Astrocyte of the cerebellum (primary cell): Measurements from ENCODE around the gene TCF7L2.

ENCODE experiments used
- DNase-seq: peaks from one replicate; pipeline ENCODE4 v3.0.0-alpha.2; 2011; ENCODE audit warnings: low read depth
- H3K4me3 ChIP-seq: 2 replicates; pipeline ENCODE4 v1.5.1; 2011; ENCODE audit warnings: mild to moderate bottlenecking, low read depth, low read length, moderate library complexity
- in situ Hi-C: cut with HindIII; loops from 2 replicates; pipeline ENCODE4 v1.10.0; 2017; ENCODE audit warnings: low sequenced_read_pairs
- TF ChIP-seq, protein P1 (sequence below): IDR thresholded peaks from 2 replicates; pipeline ENCODE4 v1.5.1; 2012; ENCODE audit warnings: low read length, low read depth, moderate library complexity, mild to moderate bottlenecking; ENCODE audit errors: missing control alignments

The TCF7L2 gene

GRCh38 chr10:112980937-112981336 lies 30.9 kb downstream of the TCF7L2 start:
- DNase-seq = no peak
- TF ChIP-seq, protein P1, sequence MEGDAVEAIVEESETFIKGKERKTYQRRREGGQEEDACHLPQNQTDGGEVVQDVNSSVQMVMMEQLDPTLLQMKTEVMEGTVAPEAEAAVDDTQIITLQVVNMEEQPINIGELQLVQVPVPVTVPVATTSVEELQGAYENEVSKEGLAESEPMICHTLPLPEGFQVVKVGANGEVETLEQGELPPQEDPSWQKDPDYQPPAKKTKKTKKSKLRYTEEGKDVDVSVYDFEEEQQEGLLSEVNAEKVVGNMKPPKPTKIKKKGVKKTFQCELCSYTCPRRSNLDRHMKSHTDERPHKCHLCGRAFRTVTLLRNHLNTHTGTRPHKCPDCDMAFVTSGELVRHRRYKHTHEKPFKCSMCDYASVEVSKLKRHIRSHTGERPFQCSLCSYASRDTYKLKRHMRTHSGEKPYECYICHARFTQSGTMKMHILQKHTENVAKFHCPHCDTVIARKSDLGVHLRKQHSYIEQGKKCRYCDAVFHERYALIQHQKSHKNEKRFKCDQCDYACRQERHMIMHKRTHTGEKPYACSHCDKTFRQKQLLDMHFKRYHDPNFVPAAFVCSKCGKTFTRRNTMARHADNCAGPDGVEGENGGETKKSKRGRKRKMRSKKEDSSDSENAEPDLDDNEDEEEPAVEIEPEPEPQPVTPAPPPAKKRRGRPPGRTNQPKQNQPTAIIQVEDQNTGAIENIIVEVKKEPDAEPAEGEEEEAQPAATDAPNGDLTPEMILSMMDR = no peak
- no peak overlapping the region for H3K4me3 ChIP-seq
- in situ Hi-C loops = no loop called here

GRCh38 chr10:112981553-112981952 lies 31.5 kb downstream of the TCF7L2 start:
- in situ Hi-C loops = no loop called here
- DNase-seq = no peak
- H3K4me3 ChIP-seq = no peak overlapping the region
- TF ChIP-seq, protein P1 = no peak

- H3K4me3 ChIP-seq = no peak overlapping the region
- in situ Hi-C loops = no loop called here
- TF ChIP-seq, protein P1 = no peak
- DNase-seq = no peak
Observed at GRCh38 chr10:112983444-112984056, 33.5 kb downstream of the TCF7L2 start.

GRCh38 chr10:112984756-112985155 lies 34.7 kb downstream of the TCF7L2 start:
- in situ Hi-C loops = no loop called here
- no peak overlapping the region for H3K4me3 ChIP-seq
- no peak for DNase-seq
- TF ChIP-seq, protein P1 = no peak

- in situ Hi-C loops = no loop called here
- DNase-seq = peak; percentile 31
- H3K4me3 ChIP-seq = no peak overlapping the region
- TF ChIP-seq, protein P1 = no peak
Observed at GRCh38 chr10:112985690-112986543, 35.9 kb downstream of the TCF7L2 start.

DNA sequence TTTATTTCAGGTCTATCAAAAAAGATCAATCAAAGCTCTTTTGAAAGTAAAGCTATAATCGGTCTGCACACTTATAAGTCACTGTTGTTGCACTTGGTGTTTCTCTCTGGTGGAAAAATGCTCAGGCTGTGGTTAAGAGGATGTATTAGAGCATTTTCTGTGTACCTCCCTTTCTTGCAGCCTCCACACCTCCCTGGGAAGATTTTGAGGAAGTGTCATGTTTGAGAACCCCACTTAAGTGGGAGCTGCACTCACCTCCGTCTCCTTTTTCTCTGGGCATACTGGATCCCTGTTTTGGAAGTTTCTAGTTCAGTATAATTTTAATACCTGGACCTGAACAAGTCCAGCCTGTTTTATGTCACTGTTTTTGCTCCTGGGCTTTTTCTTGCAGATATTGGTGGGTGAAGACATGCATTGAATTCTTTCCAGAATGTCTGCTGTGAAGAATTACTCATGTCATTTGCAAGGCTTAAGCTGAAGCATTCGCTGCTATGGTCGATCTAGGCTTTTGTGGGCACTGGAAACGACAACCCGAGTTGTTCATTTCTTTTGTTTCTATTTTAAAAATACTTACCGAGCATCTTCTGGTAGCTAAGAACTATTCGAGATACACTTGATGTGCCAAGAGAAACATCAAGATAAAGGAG lies 36.6 kb downstream of the TCF7L2 start:
- no peak overlapping the region for H3K4me3 ChIP-seq
- TF ChIP-seq, protein P1 = no peak
- DNase-seq = peak; percentile 55
- in situ Hi-C loops = no loop called here
